Gastrocnemius medialis (tissue), 4 donors: ENCODE results near the gene MRC2. TPM values are rescaled to one million over a fixed set of nuclear protein-coding genes. Genes with fewer than 3 reads are reported as not detected.
"Not testable (repeated sequence)": the region's sequence is repeated elsewhere in the genome, so short reads cannot be mapped to it uniquely, and the experiment has no call there.

Source experiments
- ATAC-seq, 2 donors: fragments of 150-250 bp; one replicate each; pipeline ENCODE4 v1.9.1; 2016
- DNase-seq, 2 donors: peaks; one replicate each; pipeline ENCODE4 v3.0.0-alpha.2; 2019
- H3K27ac ChIP-seq, 4 donors: fragments of 200-600 bp; sonication (generic); 1 replicate in 1 of 4; 2 replicates in 3 of 4; pipeline ENCODE4 v1.5.1; 2016 to 2018; ENCODE audit warnings: mild to moderate bottlenecking in 2 of 4, moderate library complexity in 1 of 4
- H3K27me3 ChIP-seq, 3 donors: fragments of 200-600 bp; sonication (generic) in 2 of 3; 1 replicate in 1 of 3; 2 replicates in 2 of 3; pipeline versions ENCODE4 v1.5.1 to v1.6.0; 2016 to 2019; ENCODE audit warnings: mild to moderate bottlenecking in 1 of 3, moderate library complexity in 1 of 3
- H3K36me3 ChIP-seq, 2 donors: fragments of 200-600 bp; sonication (generic) in 1 of 2; one replicate each; pipeline ENCODE4 v1.5.1; 2017 to 2018
- H3K4me1 ChIP-seq, 2 donors: fragments of 200-600 bp; sonication (generic) in 1 of 2; one replicate each; pipeline ENCODE4 v1.5.1; 2016 to 2017; ENCODE audit warnings: mild to moderate bottlenecking in 2 of 2
- H3K4me3 ChIP-seq, 4 donors: fragments of 200-600 bp; sonication (generic) in 3 of 4; 1 replicate in 1 of 4; 2 replicates in 3 of 4; pipeline ENCODE4 v1.5.1; 2016 to 2019; ENCODE audit warnings: mild to moderate bottlenecking in 2 of 4
- H3K9me3 ChIP-seq, 3 donors: fragments of 200-600 bp; sonication (generic) in 2 of 3; 1 replicate in 1 of 3; 2 replicates in 2 of 3; pipeline ENCODE4 v1.5.1; 2016 to 2019
- CTCF ChIP-seq, 5 experiments: fragments of 450-650 bp in 3 of 5; fragments of 200-600 bp in 2 of 5; sonication (generic) in 2 of 5; IDR thresholded peaks in 4 of 5; conservative IDR thresholded peaks in 1 of 5; 1 replicate in 4 of 5; 2 replicates in 1 of 5; pipeline ENCODE4 v1.5.1; 2016 to 2019; ENCODE audit warnings: antibody characterized with exemption in 5 of 5, mild to moderate bottlenecking in 3 of 5, moderate library complexity in 3 of 5
- POLR2A ChIP-seq, 2 donors: fragments of 450-650 bp; IDR thresholded peaks; one replicate each; pipeline ENCODE4 v1.6.1; 2017; ENCODE audit warnings: antibody characterized with exemption in 2 of 2, mild to moderate bottlenecking in 2 of 2, moderate library complexity in 2 of 2
- in situ Hi-C, 4 donors: fragments of 200-750 bp; cut with MboI; loops; one replicate each; pipeline versions ENCODE4 v1.15.0 to v1.8.0; 2017; ENCODE audit warnings: low sequenced_read_pairs in 4 of 4
- intact Hi-C: fragments of 100-400 bp; cut with DNase I; formaldehyde crosslinking; loops from one replicate; pipeline ENCODE4 v1.15.1; 2023; ENCODE audit warnings: low total_unique reads
- total RNA-seq, 4 donors: library from RNA; depleted of rRNA; stranded (reverse); fragments of >200 nt; gene quantifications; one replicate each; pipeline versions ENCODE4 v1.1.0 to v1.2.3, GENCODE V29; 2016

MRC2 gene
- total RNA-seq, 4 donors from 2014 or later, result 4.8 to 15.0 (median 5.5) TPM

- Histone ChIP-seq H3K4me3 (no peak overlapping the region), H3K36me3 (peaks cover 3 to 62% of the 10 kb centered on the region in 2 donors), H3K27me3 (no peaks in the 10 kb centered on the region), H3K4me1 (peaks cover 0 to 4% of the 10 kb centered on the region in 2 donors), H3K27ac (no peak overlapping the region), H3K9me3 (no peaks in the 10 kb centered on the region)
- in situ Hi-C loops (no loop called here), intact Hi-C loops (no loop called here)
- no peak for ATAC-seq
- no peak for DNase-seq
- TF ChIP-seq POLR2A (IDR thresholded peaks at IDR 0.05) (no peak), CTCF (IDR thresholded peaks at IDR 0.05 in 4 of 5, conservative IDR thresholded peaks at IDR 0.05 in 1 of 5) (no peak)
These were observed 15.7 kb upstream of the MRC2 start for GRCh38 chr17:62611728-62612127.

DNA sequence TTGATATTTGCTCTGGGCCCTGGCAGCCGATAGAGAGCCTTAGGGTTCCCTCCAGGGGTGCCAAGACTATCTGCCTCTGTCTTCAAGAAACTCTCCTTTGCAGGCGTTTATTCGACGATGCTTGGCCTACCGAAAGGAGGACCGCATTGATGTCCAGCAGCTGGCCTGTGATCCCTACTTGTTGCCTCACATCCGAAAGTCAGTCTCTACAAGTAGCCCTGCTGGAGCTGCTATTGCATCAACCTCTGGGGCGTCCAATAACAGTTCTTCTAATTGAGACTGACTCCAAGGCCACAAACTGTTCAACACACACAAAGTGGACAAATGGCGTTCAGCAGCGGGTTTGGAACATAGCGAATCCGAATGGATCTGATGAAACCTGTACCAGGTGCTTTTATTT lies 15.2 kb upstream of the MRC2 start:
- in situ Hi-C loops, H3K27me3 ChIP-seq, intact Hi-C loops, H3K27ac ChIP-seq, H3K9me3 ChIP-seq, H3K4me3 ChIP-seq, H3K4me1 ChIP-seq: not testable (repeated sequence)
- ATAC-seq, result peak in 1 of 2 donors; percentile 35
- DNase-seq, result peak in 1 of 2 donors; percentile 51
- peaks cover 3 to 56% of the 10 kb centered on the region in 2 donors for H3K36me3 ChIP-seq

DNA sequence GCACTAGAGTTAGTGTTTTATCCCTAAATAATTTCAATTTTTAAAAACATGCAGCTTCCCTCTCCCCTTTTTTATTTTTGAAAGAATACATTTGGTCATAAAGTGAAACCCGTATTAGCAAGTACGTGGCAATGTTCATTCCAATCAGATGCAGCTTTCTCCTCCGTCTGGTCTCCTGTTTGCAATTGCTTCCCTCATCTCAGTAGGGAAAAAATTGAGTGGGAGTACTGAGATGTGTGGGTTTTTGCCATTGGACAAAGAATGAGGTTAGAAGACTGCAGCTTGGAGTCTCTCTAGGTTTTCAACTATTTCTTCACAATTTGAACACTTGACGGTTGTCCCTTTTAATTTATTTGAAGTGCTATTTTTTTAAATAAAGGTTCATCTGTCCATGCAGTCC lies 14.4 kb upstream of the MRC2 start:
- peaks cover 3 to 48% of the 10 kb centered on the region in 2 donors for H3K36me3 ChIP-seq
- H3K27ac ChIP-seq, DNase-seq, H3K4me3 ChIP-seq, H3K9me3 ChIP-seq, in situ Hi-C loops, H3K4me1 ChIP-seq, intact Hi-C loops, H3K27me3 ChIP-seq, ATAC-seq: not testable (repeated sequence)

DNA sequence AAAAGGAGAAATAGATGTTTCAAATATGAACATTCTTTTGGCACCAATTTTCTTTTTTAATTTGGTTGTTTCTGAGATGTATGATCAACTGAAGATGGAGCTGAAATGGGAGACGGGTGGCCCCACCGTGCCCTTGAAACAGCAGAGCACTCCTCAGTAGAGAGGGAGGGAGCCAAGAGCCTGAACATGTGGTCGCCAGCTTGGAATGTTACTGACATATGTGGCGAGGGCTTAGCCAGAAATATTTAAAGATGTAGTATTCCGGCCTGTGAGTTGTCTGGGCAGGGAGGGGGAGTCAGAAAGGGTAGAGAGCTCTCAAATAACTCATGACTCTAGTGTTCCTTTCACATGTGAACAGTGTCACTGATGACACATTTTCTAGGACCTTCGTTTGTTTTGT lies 13.3 kb upstream of the MRC2 start:
- intact Hi-C loops (no loop called here), in situ Hi-C loops (no loop called here)
- peaks cover 3 to 37% of the 10 kb centered on the region in 2 donors for H3K36me3 ChIP-seq
- ATAC-seq, result no peak
- no peak overlapping the region for H3K4me3 ChIP-seq
- H3K27me3 ChIP-seq, result no peaks in the 10 kb centered on the region
- no peaks in the 10 kb centered on the region for H3K9me3 ChIP-seq
- no peak for DNase-seq
- no peak for TF ChIP-seq CTCF (IDR thresholded peaks at IDR 0.05 in 4 of 5, conservative IDR thresholded peaks at IDR 0.05 in 1 of 5)
- TF ChIP-seq POLR2A (IDR thresholded peaks at IDR 0.05), result no peak
- H3K4me1 ChIP-seq, result peaks cover 0 to 4% of the 10 kb centered on the region in 2 donors
- no peak overlapping the region for H3K27ac ChIP-seq

DNA sequence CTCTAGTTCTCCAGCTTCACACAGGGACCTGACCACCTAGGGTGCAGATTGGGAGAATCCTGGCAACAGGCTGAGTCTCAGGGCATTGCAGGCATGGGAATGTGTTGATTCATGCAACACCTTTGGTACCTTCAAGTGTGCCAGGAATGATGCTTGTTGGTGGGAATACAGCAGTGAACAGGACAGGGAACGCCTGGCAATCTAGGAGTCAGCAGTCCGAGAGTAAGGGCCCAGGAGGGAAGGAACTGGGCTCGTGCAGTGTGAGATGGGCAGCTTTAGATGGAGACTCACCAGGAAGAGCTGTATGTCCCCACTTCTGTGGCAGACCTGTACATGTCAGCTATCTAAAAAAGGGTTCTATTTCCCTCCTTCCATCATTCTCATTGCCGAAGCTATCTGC lies 12.0 kb upstream of the MRC2 start:
- peaks cover 0 to 28% of the 10 kb centered on the region in 2 donors for H3K36me3 ChIP-seq
- DNase-seq (no peak), ATAC-seq (no peak)
- in situ Hi-C loops, result no loop called here
- H3K27ac ChIP-seq, result no peak overlapping the region
- no peaks in the 10 kb centered on the region for H3K27me3 ChIP-seq
- no peak overlapping the region for H3K4me3 ChIP-seq
- intact Hi-C loops, result no loop called here
- H3K4me1 ChIP-seq, result peaks cover 0 to 4% of the 10 kb centered on the region in 2 donors
- H3K9me3 ChIP-seq, result no peaks in the 10 kb centered on the region
- no peak for TF ChIP-seq POLR2A (IDR thresholded peaks at IDR 0.05)
- no peak for TF ChIP-seq CTCF (IDR thresholded peaks at IDR 0.05 in 4 of 5, conservative IDR thresholded peaks at IDR 0.05 in 1 of 5)
